GM12874 (cell line): ENCODE results near the gene ALOX12B.

ENCODE experiments used
- TF ChIP-seq, protein P1 (sequence below): IDR thresholded peaks from 2 replicates; pipeline ENCODE4 v1.5.1; 2011; ENCODE audit warnings: low read depth, mild to moderate bottlenecking, control low read depth, low read length, moderate library complexity; ENCODE audit not compliant: insufficient read depth

The ALOX12B gene

GRCh38 chr17:8048236-8048635 is 39.3 kb downstream of the ALOX12B start:
- TF ChIP-seq, protein P1, sequence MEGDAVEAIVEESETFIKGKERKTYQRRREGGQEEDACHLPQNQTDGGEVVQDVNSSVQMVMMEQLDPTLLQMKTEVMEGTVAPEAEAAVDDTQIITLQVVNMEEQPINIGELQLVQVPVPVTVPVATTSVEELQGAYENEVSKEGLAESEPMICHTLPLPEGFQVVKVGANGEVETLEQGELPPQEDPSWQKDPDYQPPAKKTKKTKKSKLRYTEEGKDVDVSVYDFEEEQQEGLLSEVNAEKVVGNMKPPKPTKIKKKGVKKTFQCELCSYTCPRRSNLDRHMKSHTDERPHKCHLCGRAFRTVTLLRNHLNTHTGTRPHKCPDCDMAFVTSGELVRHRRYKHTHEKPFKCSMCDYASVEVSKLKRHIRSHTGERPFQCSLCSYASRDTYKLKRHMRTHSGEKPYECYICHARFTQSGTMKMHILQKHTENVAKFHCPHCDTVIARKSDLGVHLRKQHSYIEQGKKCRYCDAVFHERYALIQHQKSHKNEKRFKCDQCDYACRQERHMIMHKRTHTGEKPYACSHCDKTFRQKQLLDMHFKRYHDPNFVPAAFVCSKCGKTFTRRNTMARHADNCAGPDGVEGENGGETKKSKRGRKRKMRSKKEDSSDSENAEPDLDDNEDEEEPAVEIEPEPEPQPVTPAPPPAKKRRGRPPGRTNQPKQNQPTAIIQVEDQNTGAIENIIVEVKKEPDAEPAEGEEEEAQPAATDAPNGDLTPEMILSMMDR: no peak

DNA sequence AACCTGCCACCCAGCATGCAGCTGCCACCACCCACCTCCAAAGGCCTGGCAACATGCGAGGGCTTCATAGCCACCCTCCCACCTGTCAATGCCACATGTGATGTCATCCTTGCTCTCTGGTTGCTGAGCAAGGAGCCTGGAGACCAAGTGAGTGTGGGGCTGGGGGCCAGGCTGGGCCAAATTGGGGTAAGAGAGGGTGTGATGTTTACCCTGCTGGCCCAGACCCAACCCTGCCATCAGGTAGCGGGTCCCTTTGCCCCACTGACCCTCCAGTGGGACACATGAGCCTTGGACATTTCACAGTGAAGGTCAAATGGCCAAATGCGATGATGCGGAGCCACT is 39.8 kb downstream of the ALOX12B start:
- TF ChIP-seq, protein P1: no peak

DNA sequence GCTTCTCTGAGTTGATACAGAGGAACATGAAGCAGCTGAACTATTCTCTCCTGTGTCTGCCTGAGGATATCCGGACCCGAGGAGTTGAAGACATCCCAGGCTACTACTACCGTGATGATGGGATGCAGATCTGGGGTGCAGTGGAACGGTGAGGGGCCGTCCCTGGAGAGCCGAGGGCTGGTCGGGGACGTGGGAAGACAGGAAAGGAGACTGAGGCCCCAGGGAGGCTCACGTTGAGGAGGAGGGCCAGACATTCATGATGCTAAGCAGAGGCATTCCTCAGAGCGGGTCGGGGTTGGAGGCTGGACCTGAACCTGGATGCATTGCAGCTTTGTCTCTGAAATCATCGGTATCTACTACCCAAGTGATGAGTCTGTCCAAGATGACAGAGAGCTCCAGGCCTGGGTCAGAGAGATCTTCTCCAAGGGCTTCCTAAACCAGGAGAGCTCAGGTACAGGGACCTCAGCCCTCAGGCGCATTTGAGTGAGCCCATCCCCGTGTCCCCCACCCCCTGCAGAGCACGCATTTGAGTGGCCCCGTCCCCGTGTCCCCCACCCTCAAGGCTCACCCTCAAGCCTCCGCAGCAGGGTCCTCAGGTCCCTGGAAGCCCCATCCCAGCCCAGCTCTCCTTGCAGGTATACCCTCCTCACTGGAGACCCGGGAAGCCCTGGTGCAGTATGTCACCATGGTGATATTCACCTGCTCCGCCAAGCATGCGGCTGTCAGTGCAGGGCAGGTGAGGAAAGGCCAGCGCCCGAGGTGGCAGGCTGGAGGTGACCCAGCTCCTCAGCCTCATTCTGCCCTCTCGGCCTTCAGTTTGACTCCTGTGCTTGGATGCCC is 40.4 kb downstream of the ALOX12B start:
- TF ChIP-seq, protein P1: no peak

GRCh38 chr17:8046306-8046928 is 41.1 kb downstream of the ALOX12B start:
- TF ChIP-seq, protein P1: no peak

- TF ChIP-seq, protein P1: no peak
These were observed 42.4 kb downstream of the ALOX12B start for GRCh38 chr17:8044819-8045810.

- TF ChIP-seq, protein P1: no peak
These were observed 45.5 kb downstream of the ALOX12B start for GRCh38 chr17:8041979-8042378.
